Duodenal mucosa (tissue), 2 donors: ENCODE results near the gene DMXL2.

ENCODE experiments used
- H3K27ac ChIP-seq: one replicate; pipeline ENCODE4 v1.7.0; 2013; ENCODE audit warnings: low read depth, low read length
- H3K27me3 ChIP-seq, 2 donors: one replicate each; pipeline ENCODE4 v1.7.0; 2013; ENCODE audit warnings: low read length in 2 of 2, control low read depth in 1 of 2; ENCODE audit not compliant: insufficient read depth in 2 of 2, control insufficient read depth in 1 of 2
- H3K36me3 ChIP-seq, 2 donors: one replicate each; pipeline ENCODE4 v1.7.0; 2013; ENCODE audit warnings: low read length in 2 of 2, control low read depth in 1 of 2; ENCODE audit not compliant: insufficient read depth in 2 of 2, control insufficient read depth in 1 of 2
- H3K4me1 ChIP-seq, 2 donors: one replicate each; pipeline ENCODE4 v1.7.0; 2013; ENCODE audit warnings: low read length in 2 of 2, control low read depth in 1 of 2; ENCODE audit not compliant: insufficient read depth in 2 of 2, control insufficient read depth in 1 of 2
- H3K4me3 ChIP-seq, 2 donors: one replicate each; pipeline ENCODE4 v1.7.0; 2013; ENCODE audit warnings: low read length in 2 of 2, low read depth in 1 of 2
- H3K9ac ChIP-seq, 2 donors: one replicate each; pipeline ENCODE4 v1.7.0; 2013; ENCODE audit warnings: low read length in 2 of 2, low read depth in 1 of 2
- H3K9me3 ChIP-seq, 2 donors: one replicate each; pipeline ENCODE4 v1.7.0; 2013; ENCODE audit warnings: low read length in 2 of 2, control low read depth in 1 of 2; ENCODE audit not compliant: control insufficient read depth in 1 of 2

The DMXL2 gene

GRCh38 chr15:51603002-51603401, 19.6 kb downstream of the DMXL2 start:
- Histone ChIP-seq H3K27ac (no peak overlapping the region), H3K9ac (no peak overlapping the region), H3K36me3 (no peaks in the 10 kb centered on the region), H3K27me3 (no peaks in the 10 kb centered on the region), H3K4me3 (no peak overlapping the region), H3K4me1 (peaks cover 0 to 6% of the 10 kb centered on the region in 2 donors), H3K9me3 (no peaks in the 10 kb centered on the region)

- no peak overlapping the region for H3K9ac ChIP-seq
- peaks cover 0 to 6% of the 10 kb centered on the region in 2 donors for H3K4me1 ChIP-seq
- H3K4me3 ChIP-seq, result no peak overlapping the region
- H3K27me3 ChIP-seq, result no peaks in the 10 kb centered on the region
- H3K9me3 ChIP-seq, result no peaks in the 10 kb centered on the region
- no peaks in the 10 kb centered on the region for H3K36me3 ChIP-seq
- no peak overlapping the region for H3K27ac ChIP-seq
Measured at GRCh38 chr15:51602484-51602883, 20.1 kb downstream of the DMXL2 start.

GRCh38 chr15:51601801-51602200, 20.8 kb downstream of the DMXL2 start:
- Histone ChIP-seq H3K27ac (no peak overlapping the region), H3K4me3 (no peak overlapping the region), H3K36me3 (no peaks in the 10 kb centered on the region), H3K9ac (no peak overlapping the region), H3K27me3 (no peaks in the 10 kb centered on the region), H3K4me1 (peaks cover 0 to 6% of the 10 kb centered on the region in 2 donors), H3K9me3 (no peaks in the 10 kb centered on the region)

- Histone ChIP-seq H3K36me3 (no peaks in the 10 kb centered on the region), H3K27me3 (no peaks in the 10 kb centered on the region), H3K9ac (no peak overlapping the region), H3K4me3 (no peak overlapping the region), H3K9me3 (no peaks in the 10 kb centered on the region), H3K27ac (no peak overlapping the region), H3K4me1 (peaks cover 0 to 6% of the 10 kb centered on the region in 2 donors)
Measured at GRCh38 chr15:51600114-51600513, 22.5 kb downstream of the DMXL2 start.

GRCh38 chr15:51589881-51590568, 32.5 kb downstream of the DMXL2 start:
- Histone ChIP-seq H3K4me1 (no peaks in the 10 kb centered on the region), H3K27ac (no peak overlapping the region), H3K36me3 (no peaks in the 10 kb centered on the region), H3K27me3 (no peaks in the 10 kb centered on the region), H3K9me3 (peaks cover 5 to 7% of the 10 kb centered on the region in 2 donors), H3K9ac (no peak overlapping the region), H3K4me3 (no peak overlapping the region)

- Histone ChIP-seq H3K9me3 (peaks cover 5 to 7% of the 10 kb centered on the region in 2 donors), H3K4me3 (no peak overlapping the region), H3K27me3 (no peaks in the 10 kb centered on the region), H3K27ac (no peak overlapping the region), H3K9ac (no peak overlapping the region), H3K36me3 (no peaks in the 10 kb centered on the region), H3K4me1 (no peaks in the 10 kb centered on the region)
Measured at GRCh38 chr15:51588966-51589365, 33.6 kb downstream of the DMXL2 start.

- Histone ChIP-seq H3K9me3 (peaks cover 5 to 14% of the 10 kb centered on the region in 2 donors), H3K36me3 (no peaks in the 10 kb centered on the region), H3K4me3 (no peak overlapping the region), H3K27me3 (no peaks in the 10 kb centered on the region), H3K9ac (no peak overlapping the region), H3K4me1 (no peaks in the 10 kb centered on the region), H3K27ac (no peak overlapping the region)
Measured at GRCh38 chr15:51585986-51586385, 36.6 kb downstream of the DMXL2 start.

- Histone ChIP-seq H3K9me3 (peaks cover 0 to 6% of the 10 kb centered on the region in 2 donors), H3K36me3 (no peaks in the 10 kb centered on the region), H3K9ac (no peak overlapping the region), H3K27me3 (no peaks in the 10 kb centered on the region), H3K27ac (no peak overlapping the region), H3K4me1 (peaks cover 9% of the 10 kb centered on the region in 2 donors), H3K4me3 (no peak overlapping the region)
Measured at GRCh38 chr15:51580982-51581381, 41.6 kb downstream of the DMXL2 start.

- no peaks in the 10 kb centered on the region for H3K27me3 ChIP-seq
- H3K36me3 ChIP-seq, result no peaks in the 10 kb centered on the region
- H3K4me3 ChIP-seq, result no peak overlapping the region
- no peak overlapping the region for H3K9ac ChIP-seq
- peaks cover 9 to 13% of the 10 kb centered on the region in 2 donors for H3K4me1 ChIP-seq
- no peak overlapping the region for H3K27ac ChIP-seq
- peaks cover 0 to 6% of the 10 kb centered on the region in 2 donors for H3K9me3 ChIP-seq
Measured at GRCh38 chr15:51580385-51580784, 42.2 kb downstream of the DMXL2 start.

GRCh38 chr15:51579012-51579411, 43.6 kb downstream of the DMXL2 start:
- Histone ChIP-seq H3K27me3 (no peaks in the 10 kb centered on the region), H3K4me3 (no peak overlapping the region), H3K36me3 (no peaks in the 10 kb centered on the region), H3K9me3 (peaks cover 0 to 6% of the 10 kb centered on the region in 2 donors), H3K9ac (no peak overlapping the region), H3K27ac (no peak overlapping the region), H3K4me1 (peaks cover 9 to 13% of the 10 kb centered on the region in 2 donors)
